ENCODE data around the gene ATP9A. TPM values are rescaled to one million over a fixed set of nuclear protein-coding genes. Genes with fewer than 3 reads are reported as not detected.

The ATP9A gene
- total and polyA plus RNA-seq, 10 of the 15 experiments (the other 5 are each of a cell fraction or from before 2014, with no cell fraction given), result 0.03 to 0.81 (median 0.14) TPM

- Histone ChIP-seq H3K9me3 (replicated peaks; ENCODE audit: control insufficient read depth, insufficient read depth, low read length) (peaks cover 2% of the 10 kb centered on the region; the same call in 2 of the 3 replicates), H4K20me1 (ENCODE audit: control insufficient read depth, insufficient read depth) (no peaks in the 10 kb centered on the region), H3K27me3 (replicated peaks in 1 of 2; ENCODE audit: control insufficient read depth in 2 of 2, insufficient read depth in 2 of 2, low read length in 1 of 2) (no peaks in the 10 kb centered on the region), H2AFZ (ENCODE audit: control insufficient read depth, low read depth, low read length) (no peak overlapping the region), H3K4me1 (ENCODE audit: control insufficient read depth, insufficient read depth, low read length) (peaks cover 16% of the 10 kb centered on the region), H3K79me2 (ENCODE audit: control insufficient read depth, insufficient read depth, low read length) (no peaks in the 10 kb centered on the region), H3K9ac (ENCODE audit: control insufficient read depth, insufficient read depth, low read length) (no peak overlapping the region), H3K4me3 (no peak overlapping the region), H3K36me3 (ENCODE audit: control insufficient read depth in 2 of 2, insufficient read depth in 2 of 2, low read length in 1 of 2) (no peaks in the 10 kb centered on the region), H3K27ac (ENCODE audit: control insufficient read depth, insufficient read depth) (no peak overlapping the region), H3K4me2 (ENCODE audit: control insufficient read depth, insufficient read depth) (no peak overlapping the region)
- FAIRE-seq (no peak), ATAC-seq (no peak), DNase-seq (ENCODE audit: low read depth, low spot score) (no peak)
- BruUV-seq (replicated peaks), result no TSS peak
- in situ Hi-C loops (cut with MboI), result no loop called here
- 61% methylated on average over 10 of the region's 10 CpGs for WGBS (ENCODE audit: insufficient coverage, insufficient replicate concordance, low lambda C conversion rate, missing lambda C conversion rate)
- POLR2A ChIA-PET, result no interaction called here
- intact Hi-C loops (cut with micrococcal nuclease; ENCODE audit: unreplicated experiment), result loop anchor here (10.0 kb wide), 2 partner anchors 107 to 607 kb away; no protein-coding TSS in a partner anchor
- SMC1A ChIA-PET (ENCODE audit: uncharacterized antibody, unreplicated experiment), result interaction anchor here (1.0 to 1.2 kb wide), 3 partner anchors 9 to 212 kb away, joined by 3 to 4 read pairs (median 3); no protein-coding TSS in a partner anchor
- CTCF ChIA-PET, result interaction anchor here (0.6 to 1.9 kb wide), 2 partner anchors 205 to 1694 kb away, joined by 3 to 7 read pairs; no protein-coding TSS in a partner anchor
- RAD21 ChIA-PET (ENCODE audit: unreplicated experiment), result interaction anchor here (1.2 kb wide), 1 partner anchor 206 kb away, joined by 3 read pairs; no protein-coding TSS in a partner anchor
- TF ChIP-seq SREBF1 (IDR thresholded peaks at IDR 0.05; ENCODE audit: low read length) (no peak), RBBP5 (conservative IDR thresholded peaks at IDR 0.05) (no peak)
Measured at GRCh38 chr20:51591871-51592270, 176.3 kb downstream of the ATP9A start.

GRCh38 chr20:51588762-51589161, 179.4 kb downstream of the ATP9A start:
- Histone ChIP-seq H3K4me3 (no peak overlapping the region), H3K9ac (ENCODE audit: control insufficient read depth, insufficient read depth, low read length) (no peak overlapping the region), H2AFZ (ENCODE audit: control insufficient read depth, low read depth, low read length) (no peak overlapping the region), H3K4me2 (ENCODE audit: control insufficient read depth, insufficient read depth) (no peak overlapping the region), H3K79me2 (ENCODE audit: control insufficient read depth, insufficient read depth, low read length) (no peaks in the 10 kb centered on the region), H4K20me1 (ENCODE audit: control insufficient read depth, insufficient read depth) (no peaks in the 10 kb centered on the region), H3K27ac (ENCODE audit: control insufficient read depth, insufficient read depth) (no peak overlapping the region), H3K36me3 (ENCODE audit: control insufficient read depth in 2 of 2, insufficient read depth in 2 of 2, low read length in 1 of 2) (no peaks in the 10 kb centered on the region), H3K27me3 (replicated peaks in 1 of 2; ENCODE audit: control insufficient read depth in 2 of 2, insufficient read depth in 2 of 2, low read length in 1 of 2) (no peaks in the 10 kb centered on the region), H3K4me1 (ENCODE audit: control insufficient read depth, insufficient read depth, low read length) (no peaks in the 10 kb centered on the region; the same call in 1 of the 2 replicates), H3K9me3 (replicated peaks; ENCODE audit: control insufficient read depth, insufficient read depth, low read length) (peaks cover 2% of the 10 kb centered on the region; the same call in 2 of the 3 replicates)
- BruUV-seq (replicated peaks), result no TSS peak
- FAIRE-seq (no peak), ATAC-seq (no peak), DNase-seq (ENCODE audit: low read depth, low spot score) (no peak)
- CTCF ChIA-PET, result no interaction called here
- RAD21 ChIA-PET (ENCODE audit: unreplicated experiment), result no interaction called here
- SMC1A ChIA-PET (ENCODE audit: uncharacterized antibody, unreplicated experiment), result no interaction called here
- in situ Hi-C loops (cut with MboI), result no loop called here
- WGBS (ENCODE audit: insufficient coverage, insufficient replicate concordance, low lambda C conversion rate, missing lambda C conversion rate), result 42% methylated on average over 3 of the region's 3 CpGs
- POLR2A ChIA-PET, result no interaction called here
- intact Hi-C loops (cut with micrococcal nuclease; ENCODE audit: unreplicated experiment), result no loop called here
- TF ChIP-seq EP300 (IDR thresholded peaks at IDR 0.05; ENCODE audit: borderline replicate concordance in 1 of 2, control insufficient read depth in 1 of 2, low read depth in 2 of 2, low read length in 2 of 2) (no peak), POU2F2 (IDR thresholded peaks at IDR 0.05; ENCODE audit: borderline replicate concordance, low read depth, low read length) (no peak), HDAC2 (IDR thresholded peaks at IDR 0.05) (no peak), RB1 (IDR thresholded peaks at IDR 0.05; ENCODE audit: borderline replicate concordance) (no peak), CBX5 (IDR thresholded peaks at IDR 0.05; ENCODE audit: low read depth) (no peak), FOXM1 (IDR thresholded peaks at IDR 0.05; ENCODE audit: low read depth, low read length) (no peak)
- TF ChIP-seq, protein P1, sequence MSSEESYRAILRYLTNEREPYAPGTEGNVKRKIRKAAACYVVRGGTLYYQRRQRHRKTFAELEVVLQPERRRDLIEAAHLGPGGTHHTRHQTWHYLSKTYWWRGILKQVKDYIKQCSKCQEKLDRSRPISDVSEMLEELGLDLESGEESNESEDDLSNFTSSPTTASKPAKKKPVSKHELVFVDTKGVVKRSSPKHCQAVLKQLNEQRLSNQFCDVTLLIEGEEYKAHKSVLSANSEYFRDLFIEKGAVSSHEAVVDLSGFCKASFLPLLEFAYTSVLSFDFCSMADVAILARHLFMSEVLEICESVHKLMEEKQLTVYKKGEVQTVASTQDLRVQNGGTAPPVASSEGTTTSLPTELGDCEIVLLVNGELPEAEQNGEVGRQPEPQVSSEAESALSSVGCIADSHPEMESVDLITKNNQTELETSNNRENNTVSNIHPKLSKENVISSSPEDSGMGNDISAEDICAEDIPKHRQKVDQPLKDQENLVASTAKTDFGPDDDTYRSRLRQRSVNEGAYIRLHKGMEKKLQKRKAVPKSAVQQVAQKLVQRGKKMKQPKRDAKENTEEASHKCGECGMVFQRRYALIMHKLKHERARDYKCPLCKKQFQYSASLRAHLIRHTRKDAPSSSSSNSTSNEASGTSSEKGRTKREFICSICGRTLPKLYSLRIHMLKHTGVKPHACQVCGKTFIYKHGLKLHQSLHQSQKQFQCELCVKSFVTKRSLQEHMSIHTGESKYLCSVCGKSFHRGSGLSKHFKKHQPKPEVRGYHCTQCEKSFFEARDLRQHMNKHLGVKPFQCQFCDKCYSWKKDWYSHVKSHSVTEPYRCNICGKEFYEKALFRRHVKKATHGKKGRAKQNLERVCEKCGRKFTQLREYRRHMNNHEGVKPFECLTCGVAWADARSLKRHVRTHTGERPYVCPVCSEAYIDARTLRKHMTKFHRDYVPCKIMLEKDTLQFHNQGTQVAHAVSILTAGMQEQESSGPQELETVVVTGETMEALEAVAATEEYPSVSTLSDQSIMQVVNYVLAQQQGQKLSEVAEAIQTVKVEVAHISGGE (CRISPR knock-in tag; IDR thresholded peaks at IDR 0.05), result no peak
- TF ChIP-seq, protein P2, sequence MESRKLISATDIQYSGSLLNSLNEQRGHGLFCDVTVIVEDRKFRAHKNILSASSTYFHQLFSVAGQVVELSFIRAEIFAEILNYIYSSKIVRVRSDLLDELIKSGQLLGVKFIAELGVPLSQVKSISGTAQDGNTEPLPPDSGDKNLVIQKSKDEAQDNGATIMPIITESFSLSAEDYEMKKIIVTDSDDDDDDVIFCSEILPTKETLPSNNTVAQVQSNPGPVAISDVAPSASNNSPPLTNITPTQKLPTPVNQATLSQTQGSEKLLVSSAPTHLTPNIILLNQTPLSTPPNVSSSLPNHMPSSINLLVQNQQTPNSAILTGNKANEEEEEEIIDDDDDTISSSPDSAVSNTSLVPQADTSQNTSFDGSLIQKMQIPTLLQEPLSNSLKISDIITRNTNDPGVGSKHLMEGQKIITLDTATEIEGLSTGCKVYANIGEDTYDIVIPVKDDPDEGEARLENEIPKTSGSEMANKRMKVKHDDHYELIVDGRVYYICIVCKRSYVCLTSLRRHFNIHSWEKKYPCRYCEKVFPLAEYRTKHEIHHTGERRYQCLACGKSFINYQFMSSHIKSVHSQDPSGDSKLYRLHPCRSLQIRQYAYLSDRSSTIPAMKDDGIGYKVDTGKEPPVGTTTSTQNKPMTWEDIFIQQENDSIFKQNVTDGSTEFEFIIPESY (IDR thresholded peaks at IDR 0.05), result no peak

All from GM12878 (cell line).